T47D (cell line): Measurements from ENCODE around the gene PRRC2A.
"Not testable (repeated sequence)": the region's sequence is repeated elsewhere in the genome, so short reads cannot be mapped to it uniquely, and the experiment has no call there.

ENCODE experiments used
- DNase-seq, 2 experiments: peaks; one replicate each; pipeline versions ENCODE4 v3.0.0 to v3.0.0-alpha.2; 2011 to 2012; ENCODE audit warnings: low read depth in 1 of 2, low spot score in 1 of 2
- JUND ChIP-seq: IDR thresholded peaks from 2 replicates; pipeline ENCODE4 v1.6.1; 2012; ENCODE audit warnings: low read depth
- in situ Hi-C: cut with HindIII; loops from 2 replicates; pipeline ENCODE4 v1.10.0; 2016; ENCODE audit warnings: low sequenced_read_pairs, low pct_unique_long_range_greater_than_20kb

The PRRC2A gene

DNA sequence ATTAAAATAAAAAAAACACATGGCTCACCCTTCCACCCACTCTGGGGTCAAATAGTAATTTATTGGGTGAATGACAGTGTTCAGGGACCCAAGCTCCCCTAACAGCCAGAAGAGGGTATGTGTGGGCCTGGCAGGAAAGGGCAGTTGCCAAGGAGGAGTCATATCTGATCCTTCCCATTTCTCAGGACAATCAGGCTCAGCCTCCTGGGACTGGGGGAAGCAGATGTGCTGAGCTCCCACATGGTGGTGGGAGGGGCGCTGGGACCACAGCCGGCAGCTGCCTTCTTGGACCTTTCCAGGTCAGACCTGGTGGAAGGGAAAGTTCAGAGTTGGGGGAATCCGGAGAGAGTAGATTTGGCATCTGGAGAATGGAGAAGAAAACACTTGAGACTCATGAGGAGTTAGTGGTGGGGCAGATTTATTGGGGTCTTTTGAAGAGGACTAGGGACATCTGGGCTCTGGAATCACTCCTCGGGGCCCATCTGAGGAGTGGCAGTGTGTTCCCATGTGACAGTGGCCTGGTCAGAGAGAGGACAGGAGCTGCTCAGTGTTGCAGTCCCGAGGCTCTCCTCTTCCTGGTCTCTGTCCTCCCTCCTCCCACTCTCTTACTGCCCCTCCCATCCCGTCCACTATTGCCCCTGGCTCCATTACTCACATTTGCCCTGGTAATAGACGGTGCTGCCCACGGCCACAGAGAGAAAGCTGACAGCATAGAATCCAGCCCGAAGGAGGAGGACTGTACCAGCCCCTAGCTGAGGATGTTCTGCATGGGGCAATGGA, 31.5 kb upstream of the PRRC2A start:
- no peak for DNase-seq
- TF ChIP-seq JUND: no peak
- in situ Hi-C loops: no loop called here

DNA sequence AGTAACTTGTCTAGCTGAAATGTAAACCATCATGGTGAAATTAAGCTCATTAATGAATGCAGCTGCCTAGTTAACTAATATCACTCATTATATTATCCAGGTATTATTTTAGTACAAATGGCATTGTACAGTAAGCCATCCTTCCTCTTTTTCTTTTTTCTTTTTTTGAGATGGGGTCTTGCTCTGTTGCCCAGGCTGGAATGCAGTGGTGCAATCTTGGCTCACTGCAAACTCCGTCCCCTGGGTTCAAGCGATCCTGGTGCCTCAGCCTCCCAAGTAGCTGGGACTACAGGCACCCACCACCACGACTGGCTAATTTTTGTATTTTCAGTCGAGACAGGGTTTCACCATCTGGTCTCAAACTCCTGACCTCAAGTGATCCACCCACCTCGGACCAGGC, 29.8 kb upstream of the PRRC2A start:
- DNase-seq, in situ Hi-C loops: not testable (repeated sequence)

DNA sequence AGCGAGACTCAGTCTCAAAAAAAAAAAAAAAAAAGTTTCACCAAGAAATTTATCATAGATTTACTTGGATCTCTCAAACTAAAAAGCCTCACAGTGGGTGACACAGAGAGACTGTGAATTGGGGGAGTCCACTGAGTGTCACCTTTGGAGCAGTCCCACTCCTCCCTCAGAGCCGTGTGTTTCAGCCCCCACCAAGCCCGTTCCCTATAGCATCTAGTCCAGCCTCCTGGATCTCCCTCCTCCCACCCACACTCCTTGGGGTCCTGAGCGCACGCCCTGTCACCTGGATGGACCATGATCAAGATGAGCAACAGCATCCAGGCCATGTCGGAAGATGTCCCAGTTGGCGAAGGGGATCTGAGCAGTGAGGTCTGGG, 28.1 kb upstream of the PRRC2A start:
- no peak for TF ChIP-seq JUND
- DNase-seq: no peak
- in situ Hi-C loops: no loop called here

DNA sequence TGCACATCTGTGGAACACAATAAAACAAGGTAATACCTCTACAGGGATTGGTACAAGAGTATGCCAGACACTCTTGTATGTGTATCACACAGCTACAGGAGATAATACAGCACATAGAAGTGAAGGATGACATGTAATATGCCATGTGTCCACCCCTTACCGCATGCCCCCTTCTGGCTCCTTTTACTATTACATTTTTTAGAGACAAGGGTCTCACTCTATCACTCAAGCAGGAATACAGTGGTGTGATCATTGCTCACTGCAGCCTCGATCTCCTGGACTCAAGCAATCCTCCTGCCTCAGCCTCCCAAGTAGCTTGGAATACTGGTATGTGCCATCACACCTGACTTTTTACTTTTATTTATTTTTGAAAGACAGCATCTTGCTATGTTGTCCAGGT, 23.5 kb upstream of the PRRC2A start:
- TF ChIP-seq JUND: no peak
- in situ Hi-C loops: no loop called here
- peak in 1 of 2 experiments; percentile 54 for DNase-seq

DNA sequence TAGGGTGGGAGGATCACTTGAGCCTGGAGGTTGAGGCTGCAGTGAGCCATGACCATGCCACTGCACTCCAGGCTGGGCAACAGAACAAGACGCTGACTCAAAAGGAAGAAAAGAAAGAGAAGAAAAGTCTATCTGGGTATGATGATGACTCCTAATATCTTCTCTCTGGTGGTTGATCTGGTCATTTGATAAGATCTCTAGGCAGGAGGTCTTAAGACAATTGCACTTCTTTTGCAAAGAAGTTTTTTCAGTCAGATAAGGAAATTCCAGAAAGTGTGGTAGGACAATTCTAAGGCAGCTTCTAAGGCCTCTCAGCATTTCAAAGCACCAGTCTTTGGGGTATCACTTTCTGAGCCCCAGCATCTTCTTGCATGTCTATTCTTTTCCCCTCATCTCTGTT, 13.2 kb upstream of the PRRC2A start:
- no peak for TF ChIP-seq JUND
- DNase-seq: no peak
- in situ Hi-C loops: no loop called here

DNA sequence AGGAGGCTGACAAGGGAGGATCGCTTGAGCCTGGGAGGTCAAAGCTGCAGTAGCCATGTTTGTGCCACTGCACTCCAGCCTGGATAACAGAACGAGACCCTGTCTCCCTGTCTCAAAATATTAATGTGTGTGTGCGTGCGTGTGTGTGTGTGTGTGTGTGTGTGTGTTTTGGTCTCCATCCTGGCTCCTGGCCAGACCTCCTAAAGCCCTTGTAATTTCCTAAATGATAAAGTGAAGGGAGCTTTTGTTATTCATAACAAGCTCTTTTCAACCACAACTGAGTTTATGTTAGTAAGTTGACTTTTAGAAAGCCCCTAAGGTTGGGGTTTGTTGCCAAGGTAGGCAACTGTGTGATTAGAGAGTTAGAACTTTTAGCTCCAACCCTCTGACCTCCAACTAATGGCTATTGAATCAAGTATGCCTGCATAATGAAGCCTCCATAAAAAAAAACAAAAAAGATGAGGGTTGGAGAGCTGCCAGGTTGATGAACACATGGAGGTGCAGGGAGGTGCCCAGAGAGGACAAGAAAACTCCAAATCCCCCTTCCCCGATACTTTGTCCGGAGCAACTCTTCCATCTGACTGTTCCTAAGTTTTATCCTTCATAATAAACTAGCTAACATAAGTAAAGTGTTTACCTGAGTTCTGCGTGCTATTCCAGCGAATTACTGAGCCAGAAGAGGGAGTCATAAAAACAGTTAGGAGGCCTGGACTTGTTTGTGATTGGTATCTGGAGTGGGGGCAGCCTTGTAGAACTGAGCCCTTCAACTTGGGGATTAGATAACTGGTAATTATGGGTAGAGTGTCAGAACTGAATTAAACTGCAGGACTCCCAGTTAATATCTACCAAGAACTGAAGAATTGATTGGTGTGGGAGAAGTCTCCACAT, 10.8 kb upstream of the PRRC2A start:
- DNase-seq: no peak
- TF ChIP-seq JUND: no peak
- in situ Hi-C loops: no loop called here

DNA sequence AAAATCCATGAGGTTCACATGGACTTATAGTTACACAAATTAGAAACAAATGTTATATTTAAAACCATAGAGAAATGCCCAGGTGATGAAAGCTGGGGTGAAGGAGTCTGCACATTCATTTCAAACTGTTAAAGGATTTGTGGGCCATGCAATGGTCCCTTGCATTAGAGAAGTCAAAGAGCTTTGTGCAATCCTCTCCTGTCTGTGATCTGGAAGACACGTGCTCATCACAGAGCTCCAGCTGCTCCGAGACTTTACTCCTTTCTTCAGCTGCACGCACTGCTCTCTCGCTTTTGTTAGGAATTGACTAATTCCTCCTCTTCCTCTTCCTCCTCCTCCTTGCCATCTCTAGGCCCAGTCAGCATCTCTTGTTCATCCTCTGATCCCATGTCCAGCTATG, 9.5 kb upstream of the PRRC2A start:
- no peak for DNase-seq
- TF ChIP-seq JUND: no peak
- in situ Hi-C loops: no loop called here

DNA sequence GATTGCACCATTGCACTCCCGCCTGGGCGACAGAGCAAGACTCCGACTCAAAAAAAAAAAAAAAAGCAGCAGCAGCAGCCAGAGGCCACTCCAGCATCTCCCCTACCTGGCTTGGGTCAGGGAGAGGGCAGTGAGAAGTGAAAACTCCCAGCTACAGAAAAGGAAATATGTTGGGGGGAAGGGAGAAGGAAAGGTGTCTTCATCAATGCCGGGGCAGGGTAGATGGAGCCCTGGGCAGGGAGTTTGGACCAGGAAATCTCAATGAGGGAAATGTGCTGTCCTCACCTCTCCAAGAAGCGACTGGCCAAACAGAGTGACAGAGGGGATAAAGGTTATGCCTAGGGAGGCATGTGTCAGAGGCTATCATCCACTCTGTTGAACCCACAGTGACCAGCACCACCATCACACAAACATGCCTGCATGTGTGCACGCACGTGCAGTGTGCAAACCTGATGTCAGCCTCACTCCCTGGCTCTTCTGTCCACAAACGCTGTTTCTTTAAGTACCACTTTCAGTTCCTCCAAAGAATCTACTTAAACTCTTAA, 6.4 kb upstream of the PRRC2A start:
- DNase-seq: no peak
- no peak for TF ChIP-seq JUND
- in situ Hi-C loops: no loop called here

DNA sequence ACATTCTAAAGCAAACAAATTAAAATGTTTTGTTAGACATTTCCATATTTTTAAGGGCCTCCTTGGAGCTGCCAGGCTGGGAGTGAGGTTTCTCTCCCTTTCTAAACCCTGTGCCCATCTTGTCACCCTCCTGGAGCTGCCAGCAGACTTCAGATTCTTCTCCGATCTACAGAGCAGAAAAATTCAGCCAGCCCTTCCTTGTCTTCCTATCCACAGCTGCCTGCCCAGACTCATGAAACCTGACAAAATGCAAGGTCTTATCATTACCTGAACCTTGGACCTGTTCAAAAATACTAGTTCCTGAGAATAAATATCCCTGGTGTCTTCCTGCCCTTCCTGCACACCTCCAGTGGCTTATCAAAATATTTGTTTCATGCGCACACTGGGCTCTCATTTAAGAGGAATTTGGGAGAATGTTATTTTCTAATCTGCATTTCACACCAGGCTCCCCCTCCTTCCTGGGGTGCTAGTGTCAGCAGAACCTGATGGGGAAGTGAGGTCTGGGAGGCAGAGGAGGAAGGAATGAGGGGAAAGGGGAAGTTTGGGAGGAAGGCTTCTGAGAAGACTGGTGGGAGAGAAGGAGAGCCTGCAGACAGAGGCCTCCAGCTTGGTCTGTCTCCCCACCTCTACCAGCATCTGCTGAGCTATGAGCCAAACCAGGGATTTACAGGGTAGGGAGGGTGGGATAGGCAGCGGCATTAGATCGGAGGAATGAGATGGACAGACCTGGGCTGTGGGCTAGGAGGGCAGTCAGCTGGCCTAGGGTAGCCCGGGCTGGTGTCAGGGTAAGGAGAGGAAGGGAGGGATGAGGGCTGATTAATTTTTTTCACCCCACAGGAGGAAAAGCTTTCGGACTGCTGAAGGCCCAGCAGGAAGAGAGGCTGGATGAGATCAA, 5.6 kb upstream of the PRRC2A start, which contains the start of gene AIF1:
TSS of gene AIF1 (plus strand) at position 551 of the 895 bp plus-strand sequence. CDS start at position 647, 96 bp downstream.
- in situ Hi-C loops: no loop called here
- no peak for DNase-seq
- TF ChIP-seq JUND: no peak

DNA sequence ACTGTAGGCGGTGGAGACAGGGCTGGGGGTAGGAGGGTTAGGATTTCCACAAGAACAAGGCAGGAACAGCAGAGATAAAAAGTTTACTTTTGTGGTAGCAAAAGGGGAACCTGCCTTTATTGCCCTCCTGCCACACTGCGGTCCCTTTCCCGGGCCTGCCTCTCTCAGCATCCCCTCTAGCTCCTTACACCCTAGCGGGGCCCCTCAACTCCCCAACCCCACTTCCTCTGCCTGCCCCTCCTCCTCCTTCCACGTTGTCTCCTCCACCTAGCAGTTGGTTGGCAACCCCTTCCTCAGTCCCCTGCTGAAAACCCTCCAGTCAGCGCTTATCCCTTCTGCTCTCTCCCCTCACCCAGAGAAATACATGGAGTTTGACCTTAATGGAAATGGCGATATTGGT, 4.8 kb upstream of the PRRC2A start:
- in situ Hi-C loops: no loop called here
- no peak for DNase-seq
- TF ChIP-seq JUND: no peak

DNA sequence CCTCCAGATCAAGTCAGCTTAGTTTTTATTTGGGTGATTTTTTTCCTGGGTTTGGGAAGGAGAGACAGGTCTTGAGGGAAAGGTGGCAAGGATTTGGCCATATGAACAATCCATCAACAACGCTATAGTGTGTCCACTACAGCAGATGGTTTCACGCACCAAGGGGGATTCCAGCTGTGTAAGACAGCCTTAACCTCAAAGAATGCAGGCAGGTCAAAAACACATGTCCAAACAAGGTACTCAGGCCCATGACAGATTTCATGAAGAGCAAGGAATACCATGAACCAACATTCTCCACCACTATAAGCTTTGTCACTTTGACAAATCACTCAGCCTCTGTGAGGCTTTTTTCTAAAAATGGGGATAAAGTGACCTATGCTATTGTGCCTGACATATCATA, 3.5 kb upstream of the PRRC2A start:
- no peak for DNase-seq
- TF ChIP-seq JUND: no peak
- in situ Hi-C loops: no loop called here
